ENCODE data around the gene ADGRG6.

The ADGRG6 gene

GRCh38 chr6:142376800-142377496 is 75.1 kb downstream of the ADGRG6 start:
- no peak for DNase-seq (ENCODE audit: low read depth)

GRCh38 chr6:142377497-142377848 is 75.7 kb downstream of the ADGRG6 start:
- no peak for DNase-seq (ENCODE audit: low read depth)

GRCh38 chr6:142378138-142378875 is 76.5 kb downstream of the ADGRG6 start:
- no peak for DNase-seq (ENCODE audit: low read depth)

- no peak for DNase-seq (ENCODE audit: low read depth)
Observed at GRCh38 chr6:142380626-142381025, 78.8 kb downstream of the ADGRG6 start.

GRCh38 chr6:142381181-142381580 is 79.4 kb downstream of the ADGRG6 start:
- no peak for DNase-seq (ENCODE audit: low read depth)

- DNase-seq (ENCODE audit: low read depth): no peak
Observed at GRCh38 chr6:142381845-142382378, 80.1 kb downstream of the ADGRG6 start.

GRCh38 chr6:142384519-142385254 is 82.9 kb downstream of the ADGRG6 start:
- no peak for DNase-seq (ENCODE audit: low read depth)

- no peak for DNase-seq (ENCODE audit: low read depth)
Observed at GRCh38 chr6:142385352-142385751, 83.5 kb downstream of the ADGRG6 start.

- DNase-seq (ENCODE audit: low read depth): no peak
Observed at GRCh38 chr6:142386657-142387056, 84.8 kb downstream of the ADGRG6 start.

- DNase-seq (ENCODE audit: low read depth): no peak
Observed at GRCh38 chr6:142387997-142388815, 86.4 kb downstream of the ADGRG6 start.

- no peak for DNase-seq (ENCODE audit: low read depth)
Observed at GRCh38 chr6:142395266-142395665, 93.5 kb downstream of the ADGRG6 start.

- no peak for DNase-seq (ENCODE audit: low read depth)
Observed at GRCh38 chr6:142395768-142396231, 94.0 kb downstream of the ADGRG6 start.

GRCh38 chr6:142398353-142398752 is 96.5 kb downstream of the ADGRG6 start:
- no peak for DNase-seq (ENCODE audit: low read depth)

GRCh38 chr6:142399739-142400138 is 97.9 kb downstream of the ADGRG6 start:
- DNase-seq (ENCODE audit: low read depth): no peak

- DNase-seq (ENCODE audit: low read depth): no peak
Observed at GRCh38 chr6:142400495-142400894, 98.7 kb downstream of the ADGRG6 start.

- DNase-seq (ENCODE audit: low read depth): no peak
Observed at GRCh38 chr6:142401838-142402237, 100.0 kb downstream of the ADGRG6 start.

GRCh38 chr6:142404751-142405150 is 102.9 kb downstream of the ADGRG6 start:
- no peak for DNase-seq (ENCODE audit: low read depth)

- no peak for DNase-seq (ENCODE audit: low read depth)
Observed at GRCh38 chr6:142406131-142406530, 104.3 kb downstream of the ADGRG6 start.

GRCh38 chr6:142407685-142408273 is 106.0 kb downstream of the ADGRG6 start:
- no peak for DNase-seq (ENCODE audit: low read depth)

- DNase-seq (ENCODE audit: low read depth): no peak
Observed at GRCh38 chr6:142408409-142408808, 106.6 kb downstream of the ADGRG6 start.

GRCh38 chr6:142409794-142410193 is 108.0 kb downstream of the ADGRG6 start:
- no peak for DNase-seq (ENCODE audit: low read depth)

Data from stimulated activated CD8-positive, alpha-beta memory T cell treated with anti-CD3 and anti-CD28 coated beads, Interleukin-12 subunit alpha, Interleukin-12 subunit beta, amount 100 ng/mL, for 4 hours (primary cell).